H1 (cell line): ENCODE measurements around the gene XPOT. TPM values are rescaled to one million over a fixed set of nuclear protein-coding genes. Genes with fewer than 3 reads are reported as not detected.

Experiments
- CHD7 ChIP-seq: fragments of 300-600 bp; sonication (generic); IDR thresholded peaks from 2 replicates; pipeline ENCODE4 v1.7.1; 2012; ENCODE audit warnings: low read length, moderate library complexity, mild to moderate bottlenecking, inconsistent platforms; ENCODE audit not compliant: insufficient replicate concordance
- POU5F1 ChIP-seq: IDR thresholded peaks from 2 replicates; pipeline ENCODE4 v1.6.1; 2011; ENCODE audit warnings: low read depth, mild to moderate bottlenecking, low read length, moderate library complexity
- RAD21 ChIP-seq, 2 experiments: IDR thresholded peaks in 1 of 2; conservative IDR thresholded peaks in 1 of 2; 2 replicates each; pipeline ENCODE4 v1.6.1; 2011; ENCODE audit warnings: low read depth in 2 of 2, low read length in 2 of 2, improper control_type of control experiment in 1 of 2, inconsistent platforms in 1 of 2, mild to moderate bottlenecking in 1 of 2, moderate library complexity in 1 of 2
- RBBP5 ChIP-seq: IDR thresholded peaks from 2 replicates; pipeline ENCODE4 v1.7.1; 2012; ENCODE audit warnings: low read depth, mild to moderate bottlenecking, inconsistent platforms, low read length, moderate library complexity, borderline replicate concordance
- SUZ12 ChIP-seq: fragments of 200-600 bp; sonication (generic); IDR thresholded peaks from 2 replicates; pipeline ENCODE4 v1.6.1; 2012; ENCODE audit warnings: mild to moderate bottlenecking, inconsistent platforms, low read length, moderate library complexity, mixed read lengths
- TBP ChIP-seq: IDR thresholded peaks from 2 replicates; pipeline ENCODE4 v1.6.1; 2011; ENCODE audit warnings: low read depth, low read length, improper control_type of control experiment
- TEAD4 ChIP-seq: IDR thresholded peaks from 2 replicates; pipeline ENCODE4 v1.6.1; 2012; ENCODE audit warnings: low read depth, low read length, inconsistent platforms, mixed read lengths
- YY1 ChIP-seq: IDR thresholded peaks from 2 replicates; pipeline ENCODE4 v1.6.1; 2011; ENCODE audit warnings: low read depth, mild to moderate bottlenecking, low read length
- polyA plus RNA-seq, 7 experiments: library from polyadenylated mRNA; depleted of rRNA in 3 of 7; stranded (reverse) in 5 of 7; unstranded in 2 of 7; fragments of >200 nt in 5 of 7; fragments of 200-250 nt in 2 of 7; gene quantifications; 1 replicate in 5 of 7; 2 replicates in 1 of 7; 4 replicates in 1 of 7; pipeline versions ENCODE4 v1.2.1 to v1.2.3, GENCODE V29; 2011 to 2013; ENCODE audit warnings: missing spikeins in 2 of 7, mixed read lengths in 2 of 7
- total RNA-seq: library from RNA; stranded (reverse); fragmentation: NEBNext Ultra II Directional; extraction: Animal tissue kit (Norgen Biotek cat#: 25700); gene quantifications from 2 replicates; pipeline ENCODE4 v1.2.1, GENCODE V29; 2021
- TF ChIP-seq, protein P1 (sequence below), 3 experiments: IDR thresholded peaks; 1 replicate in 2 of 3; 2 replicates in 1 of 3; pipeline versions ENCODE4 v1.5.1 to v1.6.1; 2011; ENCODE audit warnings: low read length in 3 of 3, mild to moderate bottlenecking in 3 of 3, inconsistent platforms in 2 of 3, low read depth in 1 of 3, moderate library complexity in 1 of 3; ENCODE audit not compliant: insufficient read depth in 1 of 3; ENCODE audit errors: control extremely low read depth in 1 of 3

XPOT gene
- total and polyA plus RNA-seq, 2 of the 8 experiments (the other 6 are each of a cell fraction or from before 2014, with no cell fraction given): 38.8 to 176 TPM

GRCh38 chr12:64418209-64418608 lies 14.0 kb downstream of the XPOT start (continued):
- TF ChIP-seq CHD7: no peak
- TF ChIP-seq RAD21 (IDR thresholded peaks at IDR 0.05 in 1 of 2, conservative IDR thresholded peaks at IDR 0.05 in 1 of 2; ENCODE audit: low read depth in 2 of 2, low read length in 2 of 2): no peak
- no peak for TF ChIP-seq POU5F1
- no peak for TF ChIP-seq RBBP5
- TF ChIP-seq, protein P1, sequence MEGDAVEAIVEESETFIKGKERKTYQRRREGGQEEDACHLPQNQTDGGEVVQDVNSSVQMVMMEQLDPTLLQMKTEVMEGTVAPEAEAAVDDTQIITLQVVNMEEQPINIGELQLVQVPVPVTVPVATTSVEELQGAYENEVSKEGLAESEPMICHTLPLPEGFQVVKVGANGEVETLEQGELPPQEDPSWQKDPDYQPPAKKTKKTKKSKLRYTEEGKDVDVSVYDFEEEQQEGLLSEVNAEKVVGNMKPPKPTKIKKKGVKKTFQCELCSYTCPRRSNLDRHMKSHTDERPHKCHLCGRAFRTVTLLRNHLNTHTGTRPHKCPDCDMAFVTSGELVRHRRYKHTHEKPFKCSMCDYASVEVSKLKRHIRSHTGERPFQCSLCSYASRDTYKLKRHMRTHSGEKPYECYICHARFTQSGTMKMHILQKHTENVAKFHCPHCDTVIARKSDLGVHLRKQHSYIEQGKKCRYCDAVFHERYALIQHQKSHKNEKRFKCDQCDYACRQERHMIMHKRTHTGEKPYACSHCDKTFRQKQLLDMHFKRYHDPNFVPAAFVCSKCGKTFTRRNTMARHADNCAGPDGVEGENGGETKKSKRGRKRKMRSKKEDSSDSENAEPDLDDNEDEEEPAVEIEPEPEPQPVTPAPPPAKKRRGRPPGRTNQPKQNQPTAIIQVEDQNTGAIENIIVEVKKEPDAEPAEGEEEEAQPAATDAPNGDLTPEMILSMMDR (IDR thresholded peaks at IDR 0.05; ENCODE audit: control extremely low read depth in 1 of 3, insufficient read depth in 1 of 3, low read depth in 1 of 3, low read length in 3 of 3): no peak
- TF ChIP-seq SUZ12: no peak
- TF ChIP-seq TBP: no peak
- no peak for TF ChIP-seq TEAD4
- TF ChIP-seq YY1: no peak
